22Rv1 (cell line): ENCODE data around the gene C4orf50.

Source experiments
- CTCF ChIP-seq: fragments of 450-650 bp; IDR thresholded peaks from 2 replicates; pipeline ENCODE4 v1.5.1; 2017; ENCODE audit warnings: mild to moderate bottlenecking
- ZFX ChIP-seq: fragments of 450-650 bp; IDR thresholded peaks from 2 replicates; pipeline ENCODE4 v1.6.1; 2017; ENCODE audit warnings: antibody characterized with exemption, borderline replicate concordance

GRCh38 chr4:5921101-5921980, 96.9 kb downstream of the C4orf50 start:
- no peak for TF ChIP-seq CTCF
- TF ChIP-seq ZFX, result no peak
